GM12878 (cell line): ENCODE measurements around the gene SLC37A2.
"Not testable (repeated sequence)": the region's sequence is repeated elsewhere in the genome, so short reads cannot be mapped to it uniquely, and the experiment has no call there.

Source experiments
- ATF2 ChIP-seq: IDR thresholded peaks from 2 replicates; pipeline ENCODE4 v1.6.1; 2012; ENCODE audit warnings: low read length, inconsistent platforms
- CTCF ChIP-seq, 3 experiments: IDR thresholded peaks in 2 of 3; conservative IDR thresholded peaks in 1 of 3; 2 replicates each; pipeline ENCODE4 v1.5.1; 2011; ENCODE audit warnings: low read depth in 3 of 3, low read length in 3 of 3, mild to moderate bottlenecking in 3 of 3, control low read depth in 2 of 3, moderate library complexity in 2 of 3, inconsistent platforms in 1 of 3, mixed read lengths in 1 of 3; ENCODE audit not compliant: control insufficient read depth in 2 of 3, insufficient read depth in 1 of 3; ENCODE audit errors: extremely low read depth in 1 of 3
- NFYA ChIP-seq: IDR thresholded peaks from 2 replicates; pipeline ENCODE4 v1.6.1; 2011; ENCODE audit warnings: low read depth, mild to moderate bottlenecking, low read length, improper control_type of control experiment, borderline replicate concordance
- NR2F1 ChIP-seq: fragments of 450-650 bp; conservative IDR thresholded peaks from 2 replicates; pipeline ENCODE4 v1.6.1; 2017; ENCODE audit warnings: mild to moderate bottlenecking
- POLR2AphosphoS5 ChIP-seq: IDR thresholded peaks from 2 replicates; pipeline ENCODE4 v1.6.1; 2011; ENCODE audit warnings: mild to moderate bottlenecking, low read length, inconsistent platforms
- RAD21 ChIP-seq: IDR thresholded peaks from 2 replicates; pipeline ENCODE4 v1.6.1; 2011; ENCODE audit warnings: mild to moderate bottlenecking, low read depth, low read length, moderate library complexity; ENCODE audit not compliant: insufficient read depth
- RAD51 ChIP-seq: fragments of 450-650 bp; IDR thresholded peaks from 2 replicates; pipeline ENCODE4 v1.6.1; 2016; ENCODE audit warnings: moderate library complexity, mild to moderate bottlenecking, inconsistent platforms
- RFX5 ChIP-seq: IDR thresholded peaks from 2 replicates; pipeline ENCODE4 v1.6.1; 2011; ENCODE audit warnings: low read depth, low read length, improper control_type of control experiment
- SMAD1 ChIP-seq: fragments of 450-650 bp; IDR thresholded peaks from 2 replicates; pipeline ENCODE4 v1.6.1; 2018; ENCODE audit warnings: mild to moderate bottlenecking, low read depth; ENCODE audit not compliant: partially characterized antibody
- YY1 ChIP-seq: IDR thresholded peaks from 2 replicates; pipeline ENCODE4 v1.6.1; 2011; ENCODE audit warnings: low read depth, mild to moderate bottlenecking, low read length

- TF ChIP-seq RFX5; POLR2AphosphoS5; NR2F1; CTCF (IDR thresholded peaks at IDR 0.05 in 2 of 3, conservative IDR thresholded peaks at IDR 0.05 in 1 of 3; ENCODE audit: control insufficient read depth in 2 of 3, extremely low read depth in 1 of 3, insufficient read depth in 1 of 3, low read depth in 3 of 3, low read length in 3 of 3); ATF2; YY1; RAD21; SMAD1; NFYA; RAD51: not testable (repeated sequence)
Observed at GRCh38 chr11:125089481-125089880, 26.4 kb downstream of the SLC37A2 start.
